RWPE2 (cell line): ENCODE data around the gene WNT9B.

Experiments used
- ATAC-seq: fragments of 200-7000 bp; cut with Tn5 transposase; 3 replicates; pipeline ENCODE4 v1.9.1; 2021; ENCODE audit warnings: low read depth
- DNase-seq: peaks from one replicate; pipeline ENCODE4 v3.0.0-alpha.2; 2020; ENCODE audit warnings: low spot score
- H3K27ac ChIP-seq: fragments of 450-650 bp; 2 replicates; pipeline ENCODE4 v1.5.1; 2017; ENCODE audit warnings: mild to moderate bottlenecking; ENCODE audit not compliant: poor library complexity, severe bottlenecking
- H3K27me3 ChIP-seq: fragments of 250-450 bp; sonication (Bioruptor Pico); 2 replicates; pipeline ENCODE4 v1.5.1; 2021; ENCODE audit warnings: mild to moderate bottlenecking, moderate library complexity; ENCODE audit not compliant: insufficient read depth, poor library complexity, severe bottlenecking
- H3K36me3 ChIP-seq: fragments of 250-450 bp; sonication (Bioruptor Pico); 2 replicates; pipeline ENCODE4 v1.5.1; 2020; ENCODE audit warnings: low read depth, mild to moderate bottlenecking, moderate library complexity
- H3K4me1 ChIP-seq: fragments of 250-450 bp; sonication (Bioruptor Pico); 2 replicates; pipeline ENCODE4 v1.5.1; 2021; ENCODE audit warnings: mild to moderate bottlenecking, moderate library complexity; ENCODE audit not compliant: insufficient read depth, poor library complexity, severe bottlenecking
- H3K4me3 ChIP-seq: fragments of 250-450 bp; sonication (Bioruptor Pico); 2 replicates; pipeline ENCODE4 v1.5.1; 2021; ENCODE audit warnings: mild to moderate bottlenecking, moderate library complexity; ENCODE audit not compliant: severe bottlenecking
- H3K9me3 ChIP-seq: fragments of 250-450 bp; sonication (Bioruptor Pico); 2 replicates; pipeline ENCODE4 v1.5.1; 2021; ENCODE audit warnings: mild to moderate bottlenecking, moderate library complexity; ENCODE audit not compliant: severe bottlenecking
- CTCF ChIP-seq: fragments of 450-650 bp; IDR thresholded peaks from one replicate; pipeline ENCODE4 v1.5.1; 2017; ENCODE audit warnings: mild to moderate bottlenecking, moderate library complexity; ENCODE audit not compliant: poor library complexity, severe bottlenecking

The WNT9B gene

DNA sequence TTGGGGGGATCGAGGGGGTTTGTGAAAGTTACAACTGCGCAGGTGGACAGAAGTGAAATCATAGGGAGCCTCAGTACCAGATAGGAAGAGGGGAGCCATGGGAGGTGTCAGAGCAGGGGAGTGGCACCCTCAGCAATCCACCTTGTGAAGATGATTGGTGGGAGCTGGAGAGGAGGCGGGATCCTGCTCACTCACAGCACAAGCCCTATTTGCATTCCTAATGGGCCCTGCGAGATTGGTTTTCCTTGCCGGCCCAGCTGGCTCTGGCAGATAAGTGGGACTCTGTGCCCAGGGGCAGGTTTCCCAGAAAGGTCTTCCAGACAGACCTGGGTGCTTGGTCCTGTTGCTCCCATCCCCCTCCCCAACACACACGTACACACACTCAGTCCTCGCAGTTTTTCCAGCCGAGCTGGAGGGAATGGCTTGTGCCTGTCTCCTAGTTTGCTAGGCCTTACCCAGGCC, 42.2 kb upstream of the WNT9B start:
- ATAC-seq (no peak), DNase-seq (no peak)
- no peak overlapping the region for H3K4me3 ChIP-seq
- H3K9me3 ChIP-seq, result no peaks in the 10 kb centered on the region
- H3K27me3 ChIP-seq, result no peaks in the 10 kb centered on the region
- no peak overlapping the region for H3K27ac ChIP-seq
- H3K4me1 ChIP-seq, result peaks cover 7% of the 10 kb centered on the region
- H3K36me3 ChIP-seq, result no peaks in the 10 kb centered on the region
- no peak for TF ChIP-seq CTCF

GRCh38 chr17:46810837-46811236, 40.5 kb upstream of the WNT9B start:
- peaks cover 7% of the 10 kb centered on the region for H3K4me1 ChIP-seq
- H3K36me3 ChIP-seq, result no peaks in the 10 kb centered on the region
- no peaks in the 10 kb centered on the region for H3K27me3 ChIP-seq
- H3K9me3 ChIP-seq, result no peaks in the 10 kb centered on the region
- ATAC-seq (no peak), DNase-seq (no peak)
- no peak overlapping the region for H3K27ac ChIP-seq
- no peak overlapping the region for H3K4me3 ChIP-seq
- TF ChIP-seq CTCF, result no peak

DNA sequence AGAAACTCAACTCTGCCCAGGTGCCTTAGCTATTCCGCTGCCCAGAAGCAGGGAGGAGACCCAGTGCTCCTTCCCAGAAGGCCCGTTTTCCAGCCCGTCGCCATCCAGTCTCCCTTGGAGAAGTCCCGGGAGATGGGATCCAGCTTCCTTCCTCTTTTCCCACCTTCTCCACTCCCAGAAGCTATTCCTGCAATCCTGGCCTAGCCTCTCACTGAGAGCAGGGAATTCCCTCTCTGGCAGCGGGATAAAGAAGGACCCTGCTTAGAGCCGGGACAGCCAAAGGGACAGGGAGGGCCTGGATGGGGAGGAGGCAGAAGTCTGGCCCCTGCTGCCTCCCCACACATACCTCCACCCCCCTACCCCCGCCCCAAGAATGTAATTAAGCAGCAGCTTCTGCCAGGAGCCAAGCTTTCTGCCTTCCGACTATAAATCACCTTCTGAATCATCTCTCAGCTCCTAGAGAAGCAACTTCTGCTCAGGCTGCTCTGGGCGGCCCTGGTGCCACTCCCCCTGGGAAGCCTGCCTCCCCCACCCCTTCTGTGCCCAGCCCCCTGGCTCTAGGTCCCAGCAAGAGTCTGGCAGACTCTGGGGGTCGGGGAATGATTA, 39.3 kb upstream of the WNT9B start:
- DNase-seq (no peak), ATAC-seq (peak; percentile 73)
- H3K27me3 ChIP-seq, result peaks cover under 1% of the 10 kb centered on the region
- no peak overlapping the region for H3K4me3 ChIP-seq
- no peaks in the 10 kb centered on the region for H3K9me3 ChIP-seq
- no peak overlapping the region for H3K27ac ChIP-seq
- H3K4me1 ChIP-seq, result peaks cover 7% of the 10 kb centered on the region
- TF ChIP-seq CTCF, result no peak
- no peaks in the 10 kb centered on the region for H3K36me3 ChIP-seq

DNA sequence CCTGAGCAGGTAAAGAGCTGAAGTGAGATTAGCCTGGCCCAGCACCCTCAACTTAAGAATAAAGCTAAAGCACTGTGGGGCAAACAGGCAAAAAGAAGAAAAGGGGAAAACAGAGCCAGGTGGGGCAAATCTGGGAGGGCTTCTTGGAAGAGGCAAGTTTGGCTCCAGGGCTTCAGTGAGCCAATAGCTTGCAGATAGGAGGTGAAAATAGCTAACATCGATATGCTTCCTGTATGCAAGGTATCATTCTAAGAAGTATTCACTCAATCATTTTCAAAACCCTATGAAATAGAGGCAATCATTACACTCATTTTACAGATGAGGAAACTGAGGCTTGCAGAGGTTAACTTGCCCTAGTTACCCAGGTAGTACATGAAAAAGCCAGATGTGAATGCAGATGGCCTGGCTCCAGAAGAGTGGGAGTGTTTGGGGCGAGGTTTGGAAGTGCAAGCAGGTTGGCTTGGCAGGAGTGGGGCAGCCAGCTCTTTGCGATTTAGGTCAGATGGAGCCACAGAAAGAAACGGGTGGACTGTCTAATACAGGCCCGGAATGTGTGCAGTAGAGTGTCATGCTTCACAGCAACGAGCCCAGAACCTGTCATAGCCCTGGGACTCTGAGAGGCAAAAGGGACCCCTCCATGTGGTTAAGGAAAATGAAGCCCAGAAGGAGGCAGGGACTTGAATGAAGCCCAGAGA, 38.6 kb upstream of the WNT9B start:
- Histone ChIP-seq H3K36me3 (no peaks in the 10 kb centered on the region), H3K4me1 (peaks cover 7% of the 10 kb centered on the region), H3K4me3 (no peak overlapping the region), H3K27me3 (peaks cover 7% of the 10 kb centered on the region), H3K9me3 (no peaks in the 10 kb centered on the region), H3K27ac (no peak overlapping the region)
- DNase-seq (no peak), ATAC-seq (no peak)
- no peak for TF ChIP-seq CTCF

DNA sequence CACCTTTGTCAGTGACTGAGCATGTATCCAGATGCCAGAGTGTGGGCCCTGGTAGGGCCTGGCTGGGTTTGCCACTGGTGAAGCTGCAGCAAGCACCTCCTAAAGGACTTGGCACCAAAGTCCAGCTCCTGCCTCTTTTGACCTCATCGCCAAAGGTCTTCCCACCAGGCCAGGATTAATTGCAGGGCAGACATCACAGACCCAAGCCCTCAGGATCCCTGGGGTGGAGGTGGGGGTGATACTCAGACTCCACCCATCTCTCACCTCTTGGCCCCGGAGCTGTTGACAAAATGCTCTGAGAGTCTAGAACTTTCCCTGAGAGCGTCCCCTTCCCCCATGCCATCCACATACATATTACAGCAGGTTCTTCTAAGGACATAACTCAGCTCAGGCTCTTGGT, 37.5 kb upstream of the WNT9B start:
- peaks cover 7% of the 10 kb centered on the region for H3K4me1 ChIP-seq
- H3K4me3 ChIP-seq, result no peak overlapping the region
- no peak for TF ChIP-seq CTCF
- H3K9me3 ChIP-seq, result no peaks in the 10 kb centered on the region
- ATAC-seq, result no peak
- H3K27me3 ChIP-seq, result peaks cover 16% of the 10 kb centered on the region
- no peaks in the 10 kb centered on the region for H3K36me3 ChIP-seq
- DNase-seq, result no peak
- no peak overlapping the region for H3K27ac ChIP-seq
